ENCODE measurements around the gene HNRNPA2B1.
"Not testable (repeated sequence)": the region's sequence is repeated elsewhere in the genome, so short reads cannot be mapped to it uniquely, and the experiment has no call there.

DNA sequence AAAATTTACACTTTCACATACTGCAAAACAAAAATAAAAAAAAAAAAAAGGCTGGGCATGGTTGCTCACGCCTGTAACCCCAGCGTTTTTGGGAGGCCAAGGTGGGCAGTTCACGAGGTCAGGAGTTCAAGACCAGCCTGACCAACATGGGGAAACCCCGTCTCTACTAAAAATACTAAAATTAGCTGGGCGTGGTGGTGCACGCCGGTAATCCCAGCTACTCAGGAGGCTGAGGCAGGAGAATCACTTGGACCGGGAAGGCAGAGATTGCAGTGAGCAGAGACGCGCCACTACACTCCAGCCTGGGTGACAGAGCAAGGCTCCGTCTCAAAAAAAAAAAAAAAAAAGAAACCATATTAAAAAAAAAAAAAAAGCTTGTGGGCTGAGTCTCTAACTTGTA lies 5.8 kb downstream of the HNRNPA2B1 start:
- TF ChIP-seq, protein P1, sequence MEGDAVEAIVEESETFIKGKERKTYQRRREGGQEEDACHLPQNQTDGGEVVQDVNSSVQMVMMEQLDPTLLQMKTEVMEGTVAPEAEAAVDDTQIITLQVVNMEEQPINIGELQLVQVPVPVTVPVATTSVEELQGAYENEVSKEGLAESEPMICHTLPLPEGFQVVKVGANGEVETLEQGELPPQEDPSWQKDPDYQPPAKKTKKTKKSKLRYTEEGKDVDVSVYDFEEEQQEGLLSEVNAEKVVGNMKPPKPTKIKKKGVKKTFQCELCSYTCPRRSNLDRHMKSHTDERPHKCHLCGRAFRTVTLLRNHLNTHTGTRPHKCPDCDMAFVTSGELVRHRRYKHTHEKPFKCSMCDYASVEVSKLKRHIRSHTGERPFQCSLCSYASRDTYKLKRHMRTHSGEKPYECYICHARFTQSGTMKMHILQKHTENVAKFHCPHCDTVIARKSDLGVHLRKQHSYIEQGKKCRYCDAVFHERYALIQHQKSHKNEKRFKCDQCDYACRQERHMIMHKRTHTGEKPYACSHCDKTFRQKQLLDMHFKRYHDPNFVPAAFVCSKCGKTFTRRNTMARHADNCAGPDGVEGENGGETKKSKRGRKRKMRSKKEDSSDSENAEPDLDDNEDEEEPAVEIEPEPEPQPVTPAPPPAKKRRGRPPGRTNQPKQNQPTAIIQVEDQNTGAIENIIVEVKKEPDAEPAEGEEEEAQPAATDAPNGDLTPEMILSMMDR (IDR thresholded peaks at IDR 0.05), result not testable (repeated sequence)
- TF ChIP-seq TEAD4 (IDR thresholded peaks at IDR 0.05; ENCODE audit: borderline replicate concordance, insufficient read depth); POLR2AphosphoS5 (IDR thresholded peaks at IDR 0.05; ENCODE audit: low read depth, low read length); JUND (IDR thresholded peaks at IDR 0.05): not testable (repeated sequence)
- TF ChIP-seq, protein P2, sequence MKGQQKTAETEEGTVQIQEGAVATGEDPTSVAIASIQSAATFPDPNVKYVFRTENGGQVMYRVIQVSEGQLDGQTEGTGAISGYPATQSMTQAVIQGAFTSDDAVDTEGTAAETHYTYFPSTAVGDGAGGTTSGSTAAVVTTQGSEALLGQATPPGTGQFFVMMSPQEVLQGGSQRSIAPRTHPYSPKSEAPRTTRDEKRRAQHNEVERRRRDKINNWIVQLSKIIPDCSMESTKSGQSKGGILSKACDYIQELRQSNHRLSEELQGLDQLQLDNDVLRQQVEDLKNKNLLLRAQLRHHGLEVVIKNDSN (IDR thresholded peaks at IDR 0.05; ENCODE audit: borderline replicate concordance, low read depth), result not testable (repeated sequence)
